Uterus (tissue), 4 donors: ENCODE data around the gene ADAMTS12. TPM values are rescaled to one million over a fixed set of nuclear protein-coding genes. Genes with fewer than 3 reads are reported as not detected.

Experiments
- DNase-seq, 2 donors: peaks; one replicate each; pipeline ENCODE4 v3.0.0-alpha.2; 2019 to 2020
- H3K27ac ChIP-seq, 2 donors: fragments of 200-600 bp; sonication (generic); 1 replicate in 1 of 2; 2 replicates in 1 of 2; pipeline ENCODE4 v1.5.1; 2016 to 2018
- H3K27me3 ChIP-seq, 2 donors: fragments of 200-600 bp; sonication (generic); one replicate each; pipeline ENCODE4 v1.5.1; 2018 to 2019; ENCODE audit warnings: control low read depth in 1 of 2
- H3K36me3 ChIP-seq, 2 donors: fragments of 200-600 bp; sonication (generic); one replicate each; pipeline ENCODE4 v1.5.1; 2019; ENCODE audit warnings: control low read depth in 1 of 2
- H3K4me1 ChIP-seq, 2 donors: fragments of 200-600 bp; sonication (generic); one replicate each; pipeline ENCODE4 v1.5.1; 2018 to 2019; ENCODE audit warnings: control low read depth in 1 of 2
- H3K4me3 ChIP-seq, 2 donors: fragments of 200-600 bp; sonication (generic); 1 replicate in 1 of 2; 2 replicates in 1 of 2; pipeline ENCODE4 v1.5.1; 2018 to 2019; ENCODE audit warnings: mild to moderate bottlenecking in 1 of 2
- H3K9me3 ChIP-seq, 2 donors: fragments of 200-600 bp; sonication (generic); one replicate each; pipeline ENCODE4 v1.5.1; 2019; ENCODE audit warnings: control low read depth in 1 of 2
- CTCF ChIP-seq, 4 experiments: fragments of 200-600 bp in 2 of 4; fragments of 450-650 bp in 2 of 4; sonication (generic) in 2 of 4; IDR thresholded peaks; one replicate each; pipeline ENCODE4 v1.5.1; 2016 to 2019; ENCODE audit warnings: antibody characterized with exemption in 4 of 4, mild to moderate bottlenecking in 2 of 4, moderate library complexity in 1 of 4
- POLR2A ChIP-seq, 2 donors: fragments of 450-650 bp; IDR thresholded peaks; one replicate each; pipeline ENCODE4 v1.6.1; 2016; ENCODE audit warnings: antibody characterized with exemption in 2 of 2, mild to moderate bottlenecking in 1 of 2, moderate library complexity in 1 of 2
- intact Hi-C: fragments of 100-400 bp; cut with DNase I; formaldehyde crosslinking; loops from one replicate; pipeline ENCODE4 v1.15.1; 2023; ENCODE audit warnings: low total_unique reads
- total RNA-seq, 4 donors: library from RNA; depleted of rRNA in 3 of 4; stranded (reverse); fragments of >200 nt in 3 of 4; gene quantifications; one replicate each; pipeline versions ENCODE4 v1.1.0 to v1.2.4, GENCODE V29; 2014 to 2023
- donor health status: DM: yes; HTN: yes; CAD: no.

Gene ADAMTS12
- total RNA-seq, 4 donors from 2014 or later = 0.51 to 37.5 (median 15.6) TPM

- Histone ChIP-seq H3K4me3 (no peak overlapping the region), H3K9me3 (no peaks in the 10 kb centered on the region)
- intact Hi-C loops = no loop called here
These were observed 232.1 kb downstream of the ADAMTS12 start for GRCh38 chr5:33659526-33660169.

GRCh38 chr5:33657804-33658440 is 233.9 kb downstream of the ADAMTS12 start:
- H3K4me3 ChIP-seq = no peak overlapping the region
- intact Hi-C loops = no loop called here
- no peak for TF ChIP-seq POLR2A (IDR thresholded peaks at IDR 0.05)
- TF ChIP-seq CTCF (IDR thresholded peaks at IDR 0.05) = no peak
- no peaks in the 10 kb centered on the region for H3K27me3 ChIP-seq
- no peaks in the 10 kb centered on the region for H3K9me3 ChIP-seq
- H3K27ac ChIP-seq = no peak overlapping the region
- H3K4me1 ChIP-seq = no peaks in the 10 kb centered on the region
- no peak for DNase-seq
- H3K36me3 ChIP-seq = no peaks in the 10 kb centered on the region

More at GRCh38 chr5:33659526-33660169, 232.1 kb downstream of the ADAMTS12 start:
- no peaks in the 10 kb centered on the region for H3K4me1 ChIP-seq
- no peak for TF ChIP-seq POLR2A (IDR thresholded peaks at IDR 0.05)
- no peak for TF ChIP-seq CTCF (IDR thresholded peaks at IDR 0.05)
- H3K36me3 ChIP-seq = no peaks in the 10 kb centered on the region
- DNase-seq = no peak
- H3K27ac ChIP-seq = no peak overlapping the region
- H3K27me3 ChIP-seq = no peaks in the 10 kb centered on the region

- Histone ChIP-seq H3K27ac (no peak overlapping the region), H3K9me3 (no peaks in the 10 kb centered on the region), H3K36me3 (no peaks in the 10 kb centered on the region), H3K4me1 (no peaks in the 10 kb centered on the region), H3K27me3 (no peaks in the 10 kb centered on the region), H3K4me3 (no peak overlapping the region)
- no peak for TF ChIP-seq CTCF (IDR thresholded peaks at IDR 0.05)
- no peak for TF ChIP-seq POLR2A (IDR thresholded peaks at IDR 0.05)
- intact Hi-C loops = no loop called here
- no peak for DNase-seq
These were observed 234.6 kb downstream of the ADAMTS12 start for GRCh38 chr5:33657176-33657575.

GRCh38 chr5:33650911-33651310 is 240.9 kb downstream of the ADAMTS12 start:
- H3K4me3 ChIP-seq = no peak overlapping the region
- no peaks in the 10 kb centered on the region for H3K9me3 ChIP-seq
- no peaks in the 10 kb centered on the region for H3K27me3 ChIP-seq
- TF ChIP-seq POLR2A (IDR thresholded peaks at IDR 0.05) = no peak
- no peak for TF ChIP-seq CTCF (IDR thresholded peaks at IDR 0.05)
- no peak for DNase-seq
- intact Hi-C loops = no loop called here
- H3K27ac ChIP-seq = no peak overlapping the region
- H3K36me3 ChIP-seq = no peaks in the 10 kb centered on the region
- H3K4me1 ChIP-seq = no peaks in the 10 kb centered on the region
